SU-DHL-6 (cell line): ENCODE results near the gene RBM20.

Experiments used
- H2AFZ ChIP-seq: fragments of 200-600 bp; sonication (generic); 2 replicates; pipeline ENCODE4 v1.6.1; 2014; ENCODE audit warnings: low read depth, mild to moderate bottlenecking, moderate library complexity, mixed read lengths, antibody characterized with exemption, low read length; ENCODE audit not compliant: severe bottlenecking
- H3F3A ChIP-seq: fragments of 200-600 bp; shearing (Covaris generic); 2 replicates; pipeline ENCODE4 v1.6.0; 2016; ENCODE audit warnings: antibody characterized with exemption, mild to moderate bottlenecking; ENCODE audit not compliant: insufficient read depth
- H3K27ac ChIP-seq: fragments of 200-600 bp; sonication (generic); 2 replicates; pipeline ENCODE4 v1.5.1; 2016; ENCODE audit warnings: low read depth, mild to moderate bottlenecking, low read length, moderate library complexity, mixed read lengths
- H3K27me3 ChIP-seq: fragments of 200-600 bp; sonication (generic), shearing (Covaris generic); 2 replicates; pipeline ENCODE4 v1.6.0; 2014; ENCODE audit warnings: mild to moderate bottlenecking, low read length
- H3K36me3 ChIP-seq: fragments of 200-600 bp; sonication (generic); 2 replicates; pipeline ENCODE4 v1.6.1; 2014; ENCODE audit warnings: mild to moderate bottlenecking, low read length, mixed read lengths
- H3K4me2 ChIP-seq: fragments of 300-600, 200-600 bp; shearing (Covaris generic), sonication (generic); 2 replicates; pipeline ENCODE4 v1.6.0; 2014; ENCODE audit warnings: low read length, low read depth, mild to moderate bottlenecking; ENCODE audit not compliant: poor library complexity, severe bottlenecking
- H3K4me3 ChIP-seq: fragments of 200-600 bp; sonication (generic); 2 replicates; pipeline ENCODE4 v1.5.1; 2014; ENCODE audit warnings: antibody characterized with exemption, low read length, mild to moderate bottlenecking, mixed read lengths; ENCODE audit not compliant: insufficient read depth, poor library complexity, severe bottlenecking
- H3K79me2 ChIP-seq: fragments of 200-600 bp; sonication (generic); 2 replicates; pipeline ENCODE4 v1.6.1; 2014; ENCODE audit warnings: mild to moderate bottlenecking, low read length, moderate library complexity; ENCODE audit not compliant: insufficient read depth
- H3K9ac ChIP-seq: fragments of 200-600 bp; sonication (generic); 2 replicates; pipeline ENCODE4 v1.7.0; 2014; ENCODE audit warnings: mild to moderate bottlenecking, low read length
- H3K9me2 ChIP-seq: fragments of 200-600 bp; sonication (generic); replicated peaks from 2 replicates; pipeline ENCODE4 v1.6.1; 2014; ENCODE audit warnings: low read length; ENCODE audit not compliant: insufficient read depth
- H3K9me3 ChIP-seq: fragments of 200-600 bp; sonication (generic); 2 replicates; pipeline ENCODE4 v1.6.1; 2014; ENCODE audit warnings: low read length, mixed read lengths; ENCODE audit not compliant: insufficient read depth
- H4K20me1 ChIP-seq: fragments of 200-600 bp; sonication (generic); 2 replicates; pipeline ENCODE4 v1.6.1; 2014; ENCODE audit warnings: low read depth, mild to moderate bottlenecking, antibody characterized with exemption, low read length, moderate library complexity, mixed read lengths
- CTCF ChIP-seq: fragments of 200-600 bp; sonication (generic); IDR thresholded peaks from one replicate; pipeline ENCODE4 v1.5.1; 2017; ENCODE audit warnings: antibody characterized with exemption, mild to moderate bottlenecking, low read length, moderate library complexity; ENCODE audit not compliant: insufficient read depth, poor library complexity, severe bottlenecking
- EZH2phosphoT487 ChIP-seq: fragments of 200-600 bp; sonication (generic), shearing (Covaris generic); conservative IDR thresholded peaks from 2 replicates; pipeline ENCODE4 v1.6.1; 2018; ENCODE audit warnings: mild to moderate bottlenecking, antibody characterized with exemption, low read length, moderate library complexity, mixed read lengths

The RBM20 gene

GRCh38 chr10:110616493-110617033, 27.6 kb upstream of the RBM20 start:
- H3K79me2 ChIP-seq = no peaks in the 10 kb centered on the region
- no peak overlapping the region for H3K27ac ChIP-seq
- H3K4me2 ChIP-seq = no peak overlapping the region
- no peaks in the 10 kb centered on the region for H3K27me3 ChIP-seq
- no peaks in the 10 kb centered on the region for H3K36me3 ChIP-seq
- no peak for TF ChIP-seq CTCF
- TF ChIP-seq EZH2phosphoT487 = no peak
- H3K4me3 ChIP-seq = no peak overlapping the region
- H3K9ac ChIP-seq = no peak overlapping the region
- peaks cover 4% of the 10 kb centered on the region; the same call in 1 of the 2 replicates for H3K9me3 ChIP-seq
- no peaks in the 10 kb centered on the region for H4K20me1 ChIP-seq
- H2AFZ ChIP-seq = no peak overlapping the region
- no peaks in the 10 kb centered on the region for H3F3A ChIP-seq
- no peaks in the 10 kb centered on the region for H3K9me2 ChIP-seq

- TF ChIP-seq EZH2phosphoT487 (no peak), CTCF (no peak)
- Histone ChIP-seq H3K27ac (no peak overlapping the region), H3K9me3 (peaks cover 4% of the 10 kb centered on the region; the same call in 1 of the 2 replicates), H3K79me2 (no peaks in the 10 kb centered on the region), H3K36me3 (0 out of 2 replicates have a peak, but pooled peaks cover 3% of the 10 kb centered on the region), H3K4me2 (no peak overlapping the region), H2AFZ (no peak overlapping the region), H4K20me1 (no peaks in the 10 kb centered on the region), H3K27me3 (no peaks in the 10 kb centered on the region), H3K9ac (no peak overlapping the region), H3F3A (no peaks in the 10 kb centered on the region), H3K9me2 (no peaks in the 10 kb centered on the region), H3K4me3 (no peak overlapping the region)
Observed at GRCh38 chr10:110617425-110618229, 26.5 kb upstream of the RBM20 start.

DNA sequence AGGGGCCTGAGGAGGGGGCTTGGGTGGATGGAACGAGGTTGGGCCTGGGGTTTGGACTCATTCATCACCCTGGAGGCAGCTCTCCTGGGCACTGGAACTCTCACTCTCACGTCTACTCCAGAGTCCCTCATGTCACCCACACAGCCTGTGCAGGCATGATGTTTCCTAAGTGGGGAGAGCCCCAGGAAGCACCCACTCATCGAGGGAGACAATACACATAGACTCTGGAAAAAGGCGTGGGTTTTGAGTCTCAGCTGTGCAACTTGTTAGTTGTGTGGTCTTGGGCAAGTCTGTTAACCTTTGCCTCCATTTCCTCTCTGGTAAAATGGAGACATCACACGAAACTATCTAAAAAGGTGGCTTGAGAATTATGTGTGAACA, 25.9 kb upstream of the RBM20 start:
- Histone ChIP-seq H2AFZ (no peak overlapping the region), H3K27me3 (no peaks in the 10 kb centered on the region), H3K9me3 (peaks cover 4% of the 10 kb centered on the region; the same call in 1 of the 2 replicates), H3F3A (no peaks in the 10 kb centered on the region), H3K4me3 (no peak overlapping the region), H3K36me3 (0 out of 2 replicates have a peak, but pooled peaks cover 3% of the 10 kb centered on the region), H3K79me2 (no peaks in the 10 kb centered on the region), H3K4me2 (no peak overlapping the region), H3K9me2 (no peaks in the 10 kb centered on the region), H3K27ac (no peak overlapping the region), H4K20me1 (no peaks in the 10 kb centered on the region), H3K9ac (no peak overlapping the region)
- TF ChIP-seq CTCF = no peak
- no peak for TF ChIP-seq EZH2phosphoT487
